Adrenal gland (tissue), 12 donors: ENCODE results near the gene ETV7. TPM values are rescaled to one million over a fixed set of nuclear protein-coding genes. Genes with fewer than 3 reads are reported as not detected.

Source experiments
- DNase-seq, 7 donors: peaks; one replicate each; pipeline ENCODE4 v3.0.0-alpha.2; 2019 to 2020
- H3K27ac ChIP-seq, 5 donors: fragments of 200-600 bp; sonication (generic) in 4 of 5; 1 replicate in 3 of 5; 2 replicates in 2 of 5; pipeline versions ENCODE4 v1.5.1 to v1.8.0; 2016 to 2020; ENCODE audit warnings: mild to moderate bottlenecking in 1 of 5
- H3K27me3 ChIP-seq: fragments of 200-600 bp; 2 replicates; pipeline ENCODE4 v1.8.0; 2021
- H3K36me3 ChIP-seq, 2 donors: fragments of 200-600 bp; replicated peaks in 1 of 2; 1 replicate in 1 of 2; 2 replicates in 1 of 2; pipeline versions ENCODE4 v1.5.1 to v1.8.0; 2018 to 2022
- H3K4me1 ChIP-seq, 2 donors: fragments of 200-600 bp; replicated peaks in 1 of 2; 1 replicate in 1 of 2; 2 replicates in 1 of 2; pipeline versions ENCODE4 v1.5.1 to v1.8.0; 2018 to 2021
- H3K4me3 ChIP-seq, 4 donors: fragments of 200-600 bp; sonication (generic) in 3 of 4; one replicate each; pipeline ENCODE4 v1.5.1; 2016 to 2018
- H3K9me3 ChIP-seq, 3 donors: fragments of 200-600 bp; sonication (generic) in 1 of 3; replicated peaks in 1 of 3; 1 replicate in 2 of 3; 2 replicates in 1 of 3; pipeline versions ENCODE4 v1.5.1 to v1.8.0; 2016 to 2021
- CTCF ChIP-seq, 6 experiments: fragments of 450-650 bp in 4 of 6; fragments of 200-600 bp in 2 of 6; sonication (generic) in 1 of 6; IDR thresholded peaks; 1 replicate in 5 of 6; 2 replicates in 1 of 6; pipeline versions ENCODE4 v1.5.1 to v1.8.0; 2016 to 2021; ENCODE audit warnings: antibody characterized with exemption in 6 of 6, mild to moderate bottlenecking in 2 of 6, moderate library complexity in 1 of 6
- POLR2A ChIP-seq, 2 donors: fragments of 450-650 bp; IDR thresholded peaks; one replicate each; pipeline ENCODE4 v1.6.1; 2017; ENCODE audit warnings: antibody characterized with exemption in 2 of 2, mild to moderate bottlenecking in 2 of 2, moderate library complexity in 1 of 2
- WGBS, 4 donors: extraction: QIAGEN DNeasy Blood & Tissue Kit in 2 of 4; methylation state at CpG; one replicate each; pipeline versions ENCODE4 v1.1.5 to v1.1.7; 2013 to 2017; 5-methylcytosine and 5-hydroxymethylcytosine counted together
- intact Hi-C, 2 donors: fragments of 100-400 bp; cut with DNase I; formaldehyde crosslinking; loops; one replicate each; pipeline versions ENCODE4 v1.14.1 to v1.15.0; 2022 to 2023
- polyA plus RNA-seq, 3 donors: library from polyadenylated mRNA; stranded (reverse); fragments of 200-250 nt in 2 of 3; fragments of 350-450 nt in 1 of 3; fragmentation: Illumina TruSeq in 1 of 3; extraction: RNeasy Lipid Tissue Mini Kit (QIAGEN cat#74804) in 1 of 3; gene quantifications; one replicate each; pipeline ENCODE4 v1.2.3, GENCODE V29; 2013 to 2014
- total RNA-seq, 9 donors: library from RNA; depleted of rRNA in 4 of 9; stranded (reverse); fragments of >200 nt in 4 of 9; fragments of 120-200 nt in 1 of 9; fragmentation: NEBNext Ultra II Directional in 1 of 9; extraction: Animal tissue kit (Norgen Biotek cat#: 25700) in 1 of 9; gene quantifications; one replicate each; pipeline versions ENCODE4 v1.1.0 to v1.2.4, GENCODE V29; 2013 to 2023
- donor health status: healthy with polysubstance abuse.
- donor health status: Bipolar disorder and iron deficiency.
- donor health status: DM: yes; HTN: yes; CAD: no.
- donor health status: DM: no; HTN: no; CAD: no.
- donor health status: DM: no; HTN: no; CAD: no.
- donor health status: DM: yes; HTN: yes; CAD: no.

The ETV7 gene
- total and polyA plus RNA-seq, 12 donors: 0.28 to 6.0 (median 2.3) TPM; not detected in 1

DNA sequence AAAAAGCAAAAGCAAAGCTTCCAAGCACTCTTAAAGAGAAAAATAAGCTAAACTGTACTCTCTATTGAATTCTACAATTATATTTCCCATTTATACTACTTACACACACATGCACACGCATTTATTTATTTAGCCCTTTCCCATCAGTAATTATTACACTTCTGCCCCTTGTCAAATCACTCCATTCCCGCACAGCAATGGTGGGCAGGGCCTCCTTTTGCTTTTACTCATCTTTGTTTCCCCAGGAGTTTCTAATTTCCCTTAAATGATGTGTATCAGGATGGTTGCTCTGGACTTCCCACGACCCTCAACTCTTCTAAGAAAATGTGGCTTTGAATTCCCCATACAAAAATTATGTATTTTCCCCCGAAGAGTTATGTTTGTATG lies 35.2 kb upstream of the ETV7 start:
- H3K9me3 ChIP-seq: no peaks in the 10 kb centered on the region
- DNase-seq: no peak
- WGBS, 4 donors: 10 to 19% (median 12%) methylated on average over 4 of the region's 4 CpGs
- TF ChIP-seq CTCF (IDR thresholded peaks at IDR 0.05) (no peak), POLR2A (IDR thresholded peaks at IDR 0.05) (no peak)
- peaks cover 0 to 10% of the 10 kb centered on the region in 2 donors for H3K4me1 ChIP-seq
- H3K4me3 ChIP-seq: peak overlapping the region in 1 of 4 donors; percentile 70
- peak overlapping the region in 3 of 5 donors; percentile 36 to 84 (median 83) for H3K27ac ChIP-seq
- no peaks in the 10 kb centered on the region for H3K36me3 ChIP-seq
- H3K27me3 ChIP-seq: no peaks in the 10 kb centered on the region
- intact Hi-C loops: loop anchor here in 1 of 2 donors (10.0 kb wide), 2 partner anchors 152 to 302 kb away; no protein-coding TSS in a partner anchor

DNA sequence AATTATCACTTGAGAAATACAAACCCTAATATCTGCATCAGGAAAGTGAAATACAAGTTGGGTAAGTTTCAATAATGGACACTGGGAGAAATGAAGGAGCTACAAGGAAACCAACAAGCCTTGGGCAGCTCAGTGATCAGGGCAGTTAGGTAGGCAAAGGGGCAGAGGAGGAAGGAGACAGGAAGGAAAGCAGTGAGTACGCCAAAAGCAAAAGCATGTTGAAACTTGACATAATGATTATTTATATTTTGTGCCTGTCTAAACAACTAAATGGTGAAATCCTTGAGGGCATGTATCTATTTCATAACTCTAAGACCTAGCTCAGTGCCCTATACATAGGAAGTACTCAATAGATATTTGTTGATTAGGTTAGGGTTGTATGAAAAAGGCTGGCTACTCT lies 31.8 kb upstream of the ETV7 start:
- H3K27me3 ChIP-seq: no peaks in the 10 kb centered on the region
- peaks cover 0 to 10% of the 10 kb centered on the region in 2 donors for H3K4me1 ChIP-seq
- no peaks in the 10 kb centered on the region for H3K36me3 ChIP-seq
- H3K9me3 ChIP-seq: no peaks in the 10 kb centered on the region
- H3K4me3 ChIP-seq: no peak overlapping the region
- no peak for DNase-seq
- intact Hi-C loops: loop anchor here in 1 of 2 donors (10.0 kb wide), 1 partner anchor 305 kb away; no protein-coding TSS in a partner anchor
- WGBS, 4 donors: 72 to 88% (median 78%) methylated on average over 1 of the region's 1 CpG
- no peak overlapping the region for H3K27ac ChIP-seq
- no peak for TF ChIP-seq POLR2A (IDR thresholded peaks at IDR 0.05)
- TF ChIP-seq CTCF (IDR thresholded peaks at IDR 0.05): no peak

GRCh38 chr6:36418558-36418957 lies 31.1 kb upstream of the ETV7 start:
- intact Hi-C loops: loop anchor here in 1 of 2 donors (10.0 kb wide), 1 partner anchor 306 kb away; no protein-coding TSS in a partner anchor
- Histone ChIP-seq H3K27ac (no peak overlapping the region), H3K27me3 (no peaks in the 10 kb centered on the region), H3K4me1 (peaks cover 0 to 5% of the 10 kb centered on the region in 2 donors), H3K4me3 (no peak overlapping the region), H3K36me3 (no peaks in the 10 kb centered on the region), H3K9me3 (no peaks in the 10 kb centered on the region)
- DNase-seq: no peak
- 82 to 95% (median 88%) methylated on average over 3 of the region's 3 CpGs for WGBS, 4 donors
- TF ChIP-seq CTCF (IDR thresholded peaks at IDR 0.05): no peak
- no peak for TF ChIP-seq POLR2A (IDR thresholded peaks at IDR 0.05)

DNA sequence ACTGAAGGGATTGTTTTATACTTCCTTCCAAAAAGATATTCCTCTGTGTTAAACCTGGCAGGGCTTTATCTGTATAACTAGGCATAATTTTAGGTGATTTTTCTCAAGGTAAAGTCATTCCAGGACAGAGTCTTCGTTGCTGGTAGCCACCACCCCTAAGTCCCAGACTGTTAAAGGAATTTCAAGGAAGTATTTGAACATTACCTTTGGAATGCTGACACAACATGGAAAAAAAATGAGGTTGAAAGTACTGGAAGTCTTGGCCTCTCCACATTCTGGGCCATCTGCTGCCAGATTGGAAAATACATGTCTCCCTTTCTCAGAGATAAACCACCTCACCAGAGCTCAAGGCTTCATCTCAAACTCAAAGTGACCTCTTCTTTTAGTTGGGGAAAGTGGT lies 27.0 kb upstream of the ETV7 start:
- no peak for TF ChIP-seq CTCF (IDR thresholded peaks at IDR 0.05)
- TF ChIP-seq POLR2A (IDR thresholded peaks at IDR 0.05): no peak
- H3K27me3 ChIP-seq: no peaks in the 10 kb centered on the region
- WGBS, 4 donors: 10 to 41% (median 35%) methylated on average over 1 of the region's 1 CpG
- no peaks in the 10 kb centered on the region for H3K4me1 ChIP-seq
- no peaks in the 10 kb centered on the region for H3K36me3 ChIP-seq
- no peak overlapping the region for H3K27ac ChIP-seq
- intact Hi-C loops: loop anchor here in 1 of 2 donors (10.0 kb wide), 1 partner anchor 310 kb away; no protein-coding TSS in a partner anchor
- H3K4me3 ChIP-seq: no peak overlapping the region
- DNase-seq: no peak
- no peaks in the 10 kb centered on the region for H3K9me3 ChIP-seq
